DOHH2 (cell line): ENCODE measurements around the gene GFOD2.

Source experiments
- H3F3A ChIP-seq: fragments of 200-600 bp; sonication (generic), shearing (Covaris generic); 2 replicates; pipeline ENCODE4 v1.6.0; 2016; ENCODE audit warnings: antibody characterized with exemption, mild to moderate bottlenecking; ENCODE audit not compliant: control insufficient read depth, insufficient read depth
- H3K27ac ChIP-seq: fragments of 200-600 bp; sonication (generic); 2 replicates; pipeline ENCODE4 v1.5.1; 2014; ENCODE audit warnings: low read depth, mild to moderate bottlenecking, low read length, moderate library complexity
- H3K27me3 ChIP-seq: fragments of 200-600 bp; sonication (generic); 2 replicates; pipeline ENCODE4 v1.6.1; 2014; ENCODE audit warnings: mild to moderate bottlenecking, low read length, mixed read lengths; ENCODE audit not compliant: control insufficient read depth
- H3K36me3 ChIP-seq: fragments of 200-600 bp; sonication (generic); 2 replicates; pipeline ENCODE4 v1.6.1; 2014; ENCODE audit warnings: mild to moderate bottlenecking, low read length, moderate library complexity, mixed read lengths; ENCODE audit not compliant: control insufficient read depth
- H3K4me1 ChIP-seq: fragments of 200-600 bp; sonication (generic); 2 replicates; pipeline ENCODE4 v1.6.1; 2014; ENCODE audit warnings: mild to moderate bottlenecking, low read length, mixed read lengths; ENCODE audit not compliant: control insufficient read depth
- H3K4me2 ChIP-seq: fragments of 200-600 bp; sonication (generic); 2 replicates; pipeline ENCODE4 v1.6.0; 2014; ENCODE audit warnings: mild to moderate bottlenecking, low read length, moderate library complexity
- H3K4me3 ChIP-seq: fragments of 200-600 bp; sonication (generic); 2 replicates; pipeline ENCODE4 v1.5.1; 2014; ENCODE audit warnings: mild to moderate bottlenecking, low read length, mixed read lengths
- H3K79me2 ChIP-seq: fragments of 200-600 bp; sonication (generic); 2 replicates; pipeline ENCODE4 v1.6.1; 2014; ENCODE audit warnings: mild to moderate bottlenecking, low read length, mixed read lengths; ENCODE audit not compliant: control insufficient read depth
- H3K9me2 ChIP-seq: fragments of 200-600 bp; sonication (generic); replicated peaks from 2 replicates; pipeline ENCODE4 v1.6.1; 2014; ENCODE audit warnings: mild to moderate bottlenecking, low read length, mixed read lengths; ENCODE audit not compliant: control insufficient read depth
- H3K9me3 ChIP-seq: fragments of 200-600 bp; sonication (generic); 2 replicates; pipeline ENCODE4 v1.6.1; 2014; ENCODE audit warnings: antibody characterized with exemption, low read length, mixed read lengths; ENCODE audit not compliant: control insufficient read depth, insufficient read depth
- H4K20me1 ChIP-seq: fragments of 200-600 bp; sonication (generic); 2 replicates; pipeline ENCODE4 v1.6.0; 2014; ENCODE audit warnings: low read depth, mild to moderate bottlenecking, antibody characterized with exemption, low read length, moderate library complexity; ENCODE audit not compliant: control insufficient read depth, insufficient read depth
- EZH2phosphoT487 ChIP-seq: fragments of 200-600 bp; sonication (generic); IDR thresholded peaks from 2 replicates; pipeline ENCODE4 v1.6.1; 2017; ENCODE audit warnings: borderline replicate concordance, mild to moderate bottlenecking, antibody characterized with exemption, low read length, moderate library complexity, mixed read lengths
- TF ChIP-seq, protein P1 (sequence below): fragments of 200-600 bp; sonication (generic); IDR thresholded peaks from one replicate; pipeline ENCODE4 v1.5.1; 2014; ENCODE audit warnings: antibody characterized with exemption, mild to moderate bottlenecking, low read depth, low read length; ENCODE audit not compliant: poor library complexity, severe bottlenecking

GFOD2 gene

DNA sequence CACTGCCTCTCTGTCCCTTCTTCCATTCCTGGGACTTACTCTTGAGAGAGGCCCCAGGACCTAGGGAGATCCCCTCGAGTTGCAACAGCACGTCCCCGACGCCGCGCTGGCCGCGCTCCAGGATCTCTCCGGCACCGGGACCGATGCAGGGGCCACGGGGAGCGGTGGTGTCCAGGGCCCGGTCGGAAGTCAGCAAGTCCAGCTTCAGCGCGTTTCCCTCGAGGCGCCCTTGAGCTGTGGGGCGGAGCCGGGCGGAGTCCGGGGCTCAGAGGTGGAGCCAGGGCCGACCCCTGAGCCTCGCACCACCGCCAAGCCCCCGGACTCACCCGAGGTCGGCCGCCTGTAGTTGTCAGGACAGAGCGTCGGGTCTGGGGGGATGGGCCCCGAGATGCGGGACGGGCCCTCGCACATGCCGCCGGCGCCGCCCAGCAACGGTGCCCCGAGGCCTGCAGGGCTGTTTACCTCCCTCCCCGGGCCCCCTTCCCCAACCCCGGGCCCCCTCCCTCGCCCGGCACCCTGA lies 53.0 kb downstream of the GFOD2 start:
- peak overlapping the region; percentile 99 for H3K4me2 ChIP-seq
- H4K20me1 ChIP-seq = no peaks in the 10 kb centered on the region
- TF ChIP-seq EZH2phosphoT487 = no peak
- TF ChIP-seq, protein P1, sequence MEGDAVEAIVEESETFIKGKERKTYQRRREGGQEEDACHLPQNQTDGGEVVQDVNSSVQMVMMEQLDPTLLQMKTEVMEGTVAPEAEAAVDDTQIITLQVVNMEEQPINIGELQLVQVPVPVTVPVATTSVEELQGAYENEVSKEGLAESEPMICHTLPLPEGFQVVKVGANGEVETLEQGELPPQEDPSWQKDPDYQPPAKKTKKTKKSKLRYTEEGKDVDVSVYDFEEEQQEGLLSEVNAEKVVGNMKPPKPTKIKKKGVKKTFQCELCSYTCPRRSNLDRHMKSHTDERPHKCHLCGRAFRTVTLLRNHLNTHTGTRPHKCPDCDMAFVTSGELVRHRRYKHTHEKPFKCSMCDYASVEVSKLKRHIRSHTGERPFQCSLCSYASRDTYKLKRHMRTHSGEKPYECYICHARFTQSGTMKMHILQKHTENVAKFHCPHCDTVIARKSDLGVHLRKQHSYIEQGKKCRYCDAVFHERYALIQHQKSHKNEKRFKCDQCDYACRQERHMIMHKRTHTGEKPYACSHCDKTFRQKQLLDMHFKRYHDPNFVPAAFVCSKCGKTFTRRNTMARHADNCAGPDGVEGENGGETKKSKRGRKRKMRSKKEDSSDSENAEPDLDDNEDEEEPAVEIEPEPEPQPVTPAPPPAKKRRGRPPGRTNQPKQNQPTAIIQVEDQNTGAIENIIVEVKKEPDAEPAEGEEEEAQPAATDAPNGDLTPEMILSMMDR = no peak
- H3K9me3 ChIP-seq = no peaks in the 10 kb centered on the region
- peaks cover 14% of the 10 kb centered on the region for H3K36me3 ChIP-seq
- H3K79me2 ChIP-seq = peaks cover 6% of the 10 kb centered on the region
- no peaks in the 10 kb centered on the region for H3K27me3 ChIP-seq
- no peak overlapping the region for H3K27ac ChIP-seq
- H3K9me2 ChIP-seq = no peaks in the 10 kb centered on the region
- H3K4me1 ChIP-seq = peaks cover 50% of the 10 kb centered on the region
- 0 out of 2 replicates have a peak, but pooled peaks cover 2% of the 10 kb centered on the region for H3F3A ChIP-seq
- peak overlapping the region; percentile 90 for H3K4me3 ChIP-seq

DNA sequence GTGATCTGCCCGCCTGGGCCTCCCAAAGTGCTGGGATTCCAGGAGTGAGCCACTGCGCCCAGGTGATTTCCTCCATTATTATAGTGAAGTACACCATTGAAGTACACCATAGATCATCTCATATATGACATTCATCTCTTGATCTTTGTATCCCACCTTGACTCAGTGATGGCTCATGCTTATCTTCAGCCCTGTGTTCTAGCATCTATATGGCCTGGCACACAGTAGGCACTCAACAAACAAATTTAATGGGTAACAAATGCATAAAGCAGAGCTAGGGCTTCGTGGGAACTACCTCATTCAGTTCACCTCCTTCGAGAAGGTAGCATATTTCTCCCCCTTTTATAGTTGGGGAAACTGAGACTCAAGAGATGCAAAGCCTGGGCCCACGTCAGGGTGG lies 53.5 kb downstream of the GFOD2 start:
- TF ChIP-seq, protein P1 = no peak
- TF ChIP-seq EZH2phosphoT487 = no peak
- Histone ChIP-seq H3K9me2 (no peaks in the 10 kb centered on the region), H3K4me1 (peaks cover 51% of the 10 kb centered on the region), H3K27me3 (no peaks in the 10 kb centered on the region), H4K20me1 (no peaks in the 10 kb centered on the region), H3K79me2 (peaks cover 7% of the 10 kb centered on the region), H3K9me3 (no peaks in the 10 kb centered on the region), H3F3A (0 out of 2 replicates have a peak, but pooled peaks cover 2% of the 10 kb centered on the region), H3K4me2 (peak overlapping the region; percentile 99), H3K27ac (no peak overlapping the region), H3K36me3 (peaks cover 14% of the 10 kb centered on the region), H3K4me3 (peak overlapping the region; percentile 90)

DNA sequence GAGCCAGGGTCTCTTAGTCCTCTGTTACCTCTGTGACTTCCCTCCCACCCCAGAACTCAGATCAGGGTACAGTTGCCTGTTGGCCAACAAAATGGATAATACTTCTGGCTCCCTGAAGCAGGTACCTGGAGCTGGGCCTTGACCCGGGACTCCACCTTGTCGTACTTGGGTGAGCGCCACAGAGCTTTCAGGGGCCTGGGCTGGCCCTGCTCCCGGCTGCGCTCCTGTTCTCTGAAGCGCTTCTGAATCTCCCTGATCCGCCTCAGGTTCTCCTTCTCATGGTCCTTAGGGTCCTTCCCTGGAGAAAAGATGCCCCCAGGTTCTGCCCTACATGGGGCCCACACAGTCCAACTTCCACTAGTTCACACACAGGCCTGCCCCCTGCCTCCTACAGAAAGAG lies 54.2 kb downstream of the GFOD2 start:
- Histone ChIP-seq H3K36me3 (peaks cover 18% of the 10 kb centered on the region), H3K27ac (no peak overlapping the region), H3K9me3 (no peaks in the 10 kb centered on the region), H3K4me3 (no peak overlapping the region), H3K4me1 (peaks cover 51% of the 10 kb centered on the region), H4K20me1 (no peaks in the 10 kb centered on the region), H3K9me2 (no peaks in the 10 kb centered on the region), H3F3A (0 out of 2 replicates have a peak, but pooled peaks cover 2% of the 10 kb centered on the region), H3K4me2 (no peak overlapping the region), H3K79me2 (peaks cover 9% of the 10 kb centered on the region), H3K27me3 (no peaks in the 10 kb centered on the region)
- TF ChIP-seq, protein P1 = no peak
- TF ChIP-seq EZH2phosphoT487 = no peak
